GM12878 (cell line): ENCODE results near the gene CCDC117. TPM values are rescaled to one million over a fixed set of nuclear protein-coding genes. Genes with fewer than 3 reads are reported as not detected.
A peak's percentile ranks its signal among the peaks of the same experiment; 100 is the strongest.

Experiments
- CBFB ChIP-seq: IDR thresholded peaks from 2 replicates; pipeline ENCODE4 v1.6.1; 2016; ENCODE audit warnings: antibody characterized with exemption, low read depth
- CBX5 ChIP-seq: sonication (generic); IDR thresholded peaks from 2 replicates; pipeline ENCODE4 v1.6.1; 2016; ENCODE audit warnings: low read depth, moderate library complexity, mild to moderate bottlenecking, inconsistent platforms
- CEBPB ChIP-seq, 2 experiments: fragments of 150-350 bp in 1 of 2; IDR thresholded peaks; 2 replicates each; pipeline ENCODE4 v1.6.1; 2012 to 2014; ENCODE audit warnings: low read depth in 2 of 2, low read length in 2 of 2, borderline replicate concordance in 1 of 2, inconsistent platforms in 1 of 2
- CEBPZ ChIP-seq: fragments of 150-350 bp; IDR thresholded peaks from 2 replicates; pipeline ENCODE4 v1.6.1; 2016; ENCODE audit warnings: low read depth, low read length
- CHD2 ChIP-seq: IDR thresholded peaks from 2 replicates; pipeline ENCODE4 v1.6.1; 2011; ENCODE audit warnings: low read depth, low read length, improper control_type of control experiment, borderline replicate concordance
- CHD4 ChIP-seq: fragments of 200-600 bp; sonication (generic); IDR thresholded peaks from 2 replicates; pipeline ENCODE4 v1.6.1; 2016; ENCODE audit warnings: mild to moderate bottlenecking
- CREM ChIP-seq: IDR thresholded peaks from 2 replicates; pipeline ENCODE4 v1.6.1; 2014; ENCODE audit warnings: antibody characterized with exemption, low read depth
- ESRRA ChIP-seq: IDR thresholded peaks from 2 replicates; pipeline ENCODE4 v1.6.1; 2012; ENCODE audit warnings: mild to moderate bottlenecking, low read length, improper control_type of control experiment
- EZH2 ChIP-seq: IDR thresholded peaks from 2 replicates; pipeline ENCODE4 v1.6.1; 2012; ENCODE audit warnings: low read depth, mild to moderate bottlenecking, control low read depth, inconsistent platforms, low read length, borderline replicate concordance; ENCODE audit not compliant: control insufficient read depth
- FOXK2 ChIP-seq: fragments of 450-650 bp; IDR thresholded peaks from 2 replicates; pipeline ENCODE4 v1.6.1; 2017; ENCODE audit warnings: mild to moderate bottlenecking, moderate library complexity
- FOXM1 ChIP-seq: IDR thresholded peaks from 2 replicates; pipeline ENCODE4 v1.6.1; 2012; ENCODE audit warnings: low read depth, mild to moderate bottlenecking, inconsistent platforms, low read length, moderate library complexity
- HDGF ChIP-seq: fragments of 450-650 bp; IDR thresholded peaks from 2 replicates; pipeline ENCODE4 v1.6.1; 2016; ENCODE audit warnings: antibody characterized with exemption
- MXI1 ChIP-seq: fragments of 150-350 bp; IDR thresholded peaks from 2 replicates; pipeline ENCODE4 v1.6.1; 2011; ENCODE audit warnings: low read depth, mild to moderate bottlenecking, inconsistent platforms, low read length, improper control_type of control experiment
- NBN ChIP-seq: fragments of 450-650 bp; IDR thresholded peaks from 2 replicates; pipeline ENCODE4 v1.6.1; 2016
- NFYA ChIP-seq: IDR thresholded peaks from 2 replicates; pipeline ENCODE4 v1.6.1; 2011; ENCODE audit warnings: low read depth, mild to moderate bottlenecking, low read length, improper control_type of control experiment, borderline replicate concordance
- NR2C2 ChIP-seq: IDR thresholded peaks from 2 replicates; pipeline ENCODE4 v1.6.1; 2011; ENCODE audit warnings: borderline replicate concordance, low read depth; ENCODE audit not compliant: control insufficient read depth, insufficient read length
- RB1 ChIP-seq: fragments of 450-650 bp; formaldehyde crosslinking; IDR thresholded peaks from 2 replicates; pipeline ENCODE4 v1.6.1; 2017; ENCODE audit warnings: mild to moderate bottlenecking, borderline replicate concordance
- SREBF1 ChIP-seq: IDR thresholded peaks from 2 replicates; pipeline ENCODE4 v1.6.1; 2012; ENCODE audit warnings: mild to moderate bottlenecking, low read length
- USF1 ChIP-seq: IDR thresholded peaks from 2 replicates; pipeline ENCODE4 v1.6.1; 2011; ENCODE audit warnings: borderline replicate concordance, low read depth, mild to moderate bottlenecking, moderate library complexity, mixed read lengths, low read length; ENCODE audit not compliant: insufficient read depth; ENCODE audit errors: extremely low read length
- YY1 ChIP-seq: IDR thresholded peaks from 2 replicates; pipeline ENCODE4 v1.6.1; 2011; ENCODE audit warnings: low read depth, mild to moderate bottlenecking, low read length
- ZBTB11 ChIP-seq: fragments of 450-650 bp; formaldehyde crosslinking; IDR thresholded peaks from 2 replicates; pipeline ENCODE4 v1.5.0; 2022; ENCODE audit warnings: mild to moderate bottlenecking, missing genetic modification characterization
- ZBTB33 ChIP-seq: fragments of 450-650 bp; IDR thresholded peaks from 2 replicates; pipeline ENCODE4 v1.6.1; 2017; ENCODE audit warnings: mild to moderate bottlenecking
- polyA plus RNA-seq, 11 experiments: library from polyadenylated mRNA; depleted of rRNA in 4 of 11; unstranded in 6 of 11; stranded (reverse) in 5 of 11; fragments of >200 nt; fragmentation: Nextera tagmentation in 4 of 11; fragmentation: Illumina TruSeq in 1 of 11; extraction: Ambion mirVana in 4 of 11; extraction: Trizol in 1 of 11; gene quantifications; 1 replicate in 1 of 11; 2 replicates in 10 of 11; pipeline versions ENCODE4 v1.2.1 to v1.2.3, GENCODE V29; 2011 to 2016; ENCODE audit warnings: inconsistent platforms in 2 of 11, missing spikeins in 2 of 11, low read depth in 1 of 11
- total RNA-seq, 4 experiments: library from RNA; depleted of rRNA in 3 of 4; stranded (reverse); fragments of >200 nt in 3 of 4; fragmentation: Illumina TruSeq in 1 of 4; extraction: Trizol in 1 of 4; gene quantifications; 2 replicates each; pipeline versions ENCODE4 v1.2.1 to v1.2.3, GENCODE V29; 2013 to 2021

CCDC117 gene
- total and polyA plus RNA-seq, 10 of the 15 experiments (the other 5 are each of a cell fraction or from before 2014, with no cell fraction given), result 6.3 to 32.2 (median 20.6) TPM

GRCh38 chr22:28791841-28792490, 19.5 kb downstream of the CCDC117 start (continued):
- TF ChIP-seq YY1 (no peak), CEBPB (IDR thresholded peaks at IDR 0.05; ENCODE audit: borderline replicate concordance in 1 of 2, low read depth in 2 of 2, low read length in 2 of 2) (peak in 1 of 2 experiments; percentile 83; a peak in 1 of 4 replicates), NFYA (no peak), CBFB (peak; percentile 76), NR2C2 (no peak), ESRRA (no peak), FOXM1 (peak; percentile 97), ZBTB11 (CRISPR knock-in tag) (no peak), NBN (0 out of 2 replicates have a peak, but pooled peaks have one; percentile 55), ZBTB33 (no peak), CREM (peak; percentile 87), MXI1 (no peak), CBX5 (no peak), HDGF (no peak), CEBPZ (no peak), CHD2 (no peak), USF1 (no peak), EZH2 (no peak), RB1 (no peak), FOXK2 (no peak), CHD4 (no peak), SREBF1 (no peak)
